PC-3 (cell line): ENCODE results near the gene TRIM38. TPM values are rescaled to one million over a fixed set of nuclear protein-coding genes. Genes with fewer than 3 reads are reported as not detected.
"Not testable (repeated sequence)": the region's sequence is repeated elsewhere in the genome, so short reads cannot be mapped to it uniquely, and the experiment has no call there.

Experiments used
- ATAC-seq: fragments of 200-7000 bp; cut with Tn5 transposase; 2 replicates; pipeline ENCODE4 v1.9.1; 2020; ENCODE audit warnings: mild to moderate bottlenecking, moderate library complexity
- BruUV-seq: library from RNA; stranded (reverse); fragments of 400-500 nt; replicated peaks from 2 replicates; lab custom pipeline; 2021; lab: Mats Ljungman, UMichigan
- CTCF ChIA-PET: fragments of 300-600 bp; sonication (Branson Sonifier 250); formaldehyde crosslinking; loops from one replicate; lab custom pipeline; 2022; ENCODE audit warnings: antibody characterized with exemption; lab: Charles Lee
- POLR2A ChIA-PET: fragments of 300-600 bp; sonication (Branson Sonifier 250); formaldehyde crosslinking; loops from one replicate; lab custom pipeline; 2022; ENCODE audit warnings: antibody characterized with exemption; ENCODE audit not compliant: unreplicated experiment; lab: Charles Lee
- DNase-seq: peaks from one replicate; pipeline ENCODE4 v3.0.0-alpha.2; 2015
- H2AFZ ChIP-seq: fragments of 300-600 bp; sonication (generic); 2 replicates; pipeline ENCODE4 v1.6.0; 2016; ENCODE audit warnings: antibody characterized with exemption, low read length
- H3F3A ChIP-seq: fragments of 300-600 bp; sonication (generic); one replicate; pipeline ENCODE4 v1.6.0; 2017; ENCODE audit warnings: antibody characterized with exemption, low read length, control low read depth, mild to moderate bottlenecking; ENCODE audit not compliant: unreplicated experiment
- H3K27ac ChIP-seq: fragments of 300-600 bp; sonication (generic); 2 replicates; pipeline ENCODE4 v1.5.1; 2016; ENCODE audit warnings: mild to moderate bottlenecking, low read length
- H3K27me3 ChIP-seq: fragments of 300-600 bp; sonication (generic); 2 replicates; pipeline ENCODE4 v1.6.1; 2016; ENCODE audit warnings: low read length, mixed read lengths
- H3K36me3 ChIP-seq: fragments of 300-600 bp; sonication (generic); 2 replicates; pipeline ENCODE4 v1.6.1; 2016; ENCODE audit warnings: low read depth, mixed run types, low read length, mixed read lengths
- H3K4me1 ChIP-seq: fragments of 300-600 bp; sonication (generic); 2 replicates; pipeline ENCODE4 v1.5.1; 2016; ENCODE audit warnings: low read length; ENCODE audit not compliant: insufficient read depth
- H3K4me2 ChIP-seq: fragments of 300-600 bp; sonication (generic); 2 replicates; pipeline ENCODE4 v1.6.0; 2016; ENCODE audit warnings: low read length
- H3K4me3 ChIP-seq: fragments of 300-600 bp; sonication (generic); 2 replicates; pipeline ENCODE4 v1.5.1; 2016; ENCODE audit warnings: mild to moderate bottlenecking, low read length, mixed read lengths
- H3K79me2 ChIP-seq: fragments of 300-600 bp; sonication (generic); 2 replicates; pipeline ENCODE4 v1.6.1; 2017; ENCODE audit warnings: low read length, mixed read lengths
- H3K9ac ChIP-seq: fragments of 300-600 bp; sonication (generic); 2 replicates; pipeline ENCODE4 v1.6.0; 2016; ENCODE audit warnings: mild to moderate bottlenecking, low read length
- H3K9me2 ChIP-seq: fragments of 300-600 bp; sonication (generic); replicated peaks from 2 replicates; pipeline ENCODE4 v1.6.1; 2016; ENCODE audit warnings: mixed run types, low read length, mixed read lengths
- H3K9me3 ChIP-seq: fragments of 300-600 bp; sonication (generic); 2 replicates; pipeline ENCODE4 v1.6.1; 2016; ENCODE audit warnings: low read length, mixed read lengths
- H4K20me1 ChIP-seq: fragments of 300-600 bp; sonication (generic); 2 replicates; pipeline ENCODE4 v1.6.1; 2016; ENCODE audit warnings: low read length, mixed read lengths
- CTCF ChIP-seq: fragments of 300-600 bp; sonication (generic); conservative IDR thresholded peaks from 2 replicates; pipeline ENCODE4 v1.5.1; 2017; ENCODE audit warnings: antibody characterized with exemption, low read depth, mild to moderate bottlenecking, low read length
- EZH2 ChIP-seq: fragments of 300-600 bp; sonication (generic); IDR thresholded peaks from one replicate; pipeline ENCODE4 v1.6.1; 2017; ENCODE audit warnings: antibody characterized with exemption, mild to moderate bottlenecking, low read length; ENCODE audit not compliant: unreplicated experiment
- EZH2phosphoT487 ChIP-seq: fragments of 300-600 bp; sonication (generic); IDR thresholded peaks from 2 replicates; pipeline ENCODE4 v1.6.1; 2018; ENCODE audit warnings: mild to moderate bottlenecking, antibody characterized with exemption, low read length, borderline replicate concordance
- intact Hi-C: fragments of 100-400 bp; cut with micrococcal nuclease; formaldehyde crosslinking; loops from 2 replicates; pipeline ENCODE4 v1.9.0; 2023
- total RNA-seq: library from RNA; depleted of rRNA; stranded (reverse); fragments of >200 nt; gene quantifications from 2 replicates; pipeline ENCODE4 v1.2.3, GENCODE V29; 2014

The TRIM38 gene
- total RNA-seq, 1 experiment from 2014 or later = 5.6 TPM

- H3K27me3 ChIP-seq = no peaks in the 10 kb centered on the region
- H2AFZ ChIP-seq = no peak overlapping the region
- H3K9me3 ChIP-seq = no peaks in the 10 kb centered on the region
- H3K27ac ChIP-seq = no peak overlapping the region
- ChIA-PET POLR2A (no interaction called here), CTCF (no interaction called here)
- H3K9ac ChIP-seq = no peak overlapping the region
- no peaks in the 10 kb centered on the region for H3K9me2 ChIP-seq
- no TSS peak for BruUV-seq
- H3K4me3 ChIP-seq = no peak overlapping the region
- no peaks in the 10 kb centered on the region for H3F3A ChIP-seq
- intact Hi-C loops = no loop called here
- no peak overlapping the region for H3K4me2 ChIP-seq
- H3K79me2 ChIP-seq = no peaks in the 10 kb centered on the region
- H3K4me1 ChIP-seq = no peaks in the 10 kb centered on the region
- DNase-seq (no peak), ATAC-seq (no peak)
- TF ChIP-seq EZH2phosphoT487 (no peak), CTCF (no peak), EZH2 (no peak)
- H4K20me1 ChIP-seq = no peaks in the 10 kb centered on the region
- no peaks in the 10 kb centered on the region for H3K36me3 ChIP-seq
These were observed 33.9 kb upstream of the TRIM38 start for GRCh38 chr6:25928562-25929324.

GRCh38 chr6:25929785-25930184 lies 32.8 kb upstream of the TRIM38 start:
- H4K20me1 ChIP-seq, H3K4me2 ChIP-seq, H3K4me3 ChIP-seq, H3F3A ChIP-seq, H2AFZ ChIP-seq, H3K27ac ChIP-seq, H3K79me2 ChIP-seq, BruUV-seq, POLR2A ChIA-PET, H3K4me1 ChIP-seq, H3K9me2 ChIP-seq, intact Hi-C loops, H3K9ac ChIP-seq, H3K9me3 ChIP-seq, H3K36me3 ChIP-seq, H3K27me3 ChIP-seq, CTCF ChIA-PET, DNase-seq, ATAC-seq: not testable (repeated sequence)

GRCh38 chr6:25930532-25931410 lies 31.8 kb upstream of the TRIM38 start, which contains the start of gene SLC17A2:
Gene SLC17A2 (minus strand): TSS chr6:25930691. CDS start chr6:25925796, 4,895 bp downstream.
- Histone ChIP-seq H3F3A (no peaks in the 10 kb centered on the region), H3K4me3 (no peak within 1 kb of the TSS), H3K79me2 (no peaks in the 10 kb centered on the region), H3K4me1 (peaks cover 11% of the 10 kb centered on the region), H3K36me3 (no peaks in the 10 kb centered on the region), H3K9me3 (no peaks in the 10 kb centered on the region), H3K9me2 (no peaks in the 10 kb centered on the region), H3K9ac (no peak within 1 kb of the TSS), H3K4me2 (no peak within 1 kb of the TSS), H4K20me1 (no peaks in the 10 kb centered on the region), H3K27ac (no peak within 1 kb of the TSS), H2AFZ (no peak within 1 kb of the TSS), H3K27me3 (no peaks in the 10 kb centered on the region)
- ChIA-PET POLR2A (no interaction called here), CTCF (no interaction called here)
- no peak for DNase-seq
- TF ChIP-seq CTCF (no peak), EZH2 (no peak), EZH2phosphoT487 (no peak)
- intact Hi-C loops = no loop called here
- no peak for ATAC-seq
- BruUV-seq = no TSS peak
